Muscle of back (tissue), 13 donors: Measurements from ENCODE around the gene N4BP2. TPM values are rescaled to one million over a fixed set of nuclear protein-coding genes. Genes with fewer than 3 reads are reported as not detected.
A peak's percentile ranks its signal among the peaks of the same experiment; 100 is the strongest.
"Not testable (repeated sequence)": the region's sequence is repeated elsewhere in the genome, so short reads cannot be mapped to it uniquely, and the experiment has no call there.

Source experiments
- DNase-seq, 3 donors: peaks; one replicate each; pipeline versions ENCODE4 v3.0.0 to v3.0.0-alpha.2; 2013
- long read RNA-seq, 9 donors: transcript quantifications; one replicate each; lab custom pipeline, GENCODE V29; 2026
- polyA plus RNA-seq, 10 donors: library from polyadenylated mRNA; unstranded; fragments of 120-200 nt; gene quantifications; one replicate each; pipeline ENCODE4 v1.2.1, GENCODE V29; 2013; ENCODE audit not compliant: insufficient read length in 10 of 10

The N4BP2 gene
- 10 to 100 TPM in 9 of 10 donors, 1 to 10 TPM in 1; 9.5 to 16.6 (median 13.5) TPM for polyA plus RNA-seq
- long read RNA-seq, donor 1: 0 reads
- long read RNA-seq, donor 2: 0 reads
- long read RNA-seq, donor 3: 0 reads
- long read RNA-seq, donor 4, partial matches to known transcripts: 0 of 1 reads
- long read RNA-seq, donor 4, other reads (novel, unspliced or antisense): 0 of 1 reads
- long read RNA-seq, donor 5: 0 reads
- long read RNA-seq, donor 6: 0 reads
- long read RNA-seq, donor 7, full-length matches to known transcripts: 1 of 1 reads
- long read RNA-seq, donor 7, partial matches to known transcripts: 0 of 1 reads
- long read RNA-seq, donor 7, other reads (novel, unspliced or antisense): 0 of 1 reads
- long read RNA-seq, donor 8: 0 reads
- long read RNA-seq, donor 9: 0 reads

- peak; percentile 85 to 94 (median 90) for DNase-seq
Measured at GRCh38 chr4:40056716-40057585, at the start of gene N4BP2. TSS of gene N4BP2 (plus strand) at chr4:40056850. CDS start at chr4:40097341, 40,491 bp downstream.

GRCh38 chr4:40016007-40016406 is 40.6 kb upstream of the N4BP2 start:
- DNase-seq: no peak

- DNase-seq: no peak
Measured at GRCh38 chr4:40020221-40020620, 36.4 kb upstream of the N4BP2 start.

GRCh38 chr4:40021116-40021515 is 35.5 kb upstream of the N4BP2 start:
- not testable (repeated sequence) for DNase-seq

- DNase-seq: not testable (repeated sequence)
Measured at GRCh38 chr4:40024049-40024448, 32.6 kb upstream of the N4BP2 start.

GRCh38 chr4:40032785-40033184 is 23.9 kb upstream of the N4BP2 start:
- no peak for DNase-seq

- DNase-seq: no peak
Measured at GRCh38 chr4:40033613-40034012, 23.0 kb upstream of the N4BP2 start.

- peak in 1 of 3 donors; percentile 10 for DNase-seq
Measured at GRCh38 chr4:40038977-40039376, 17.7 kb upstream of the N4BP2 start.

- no peak for DNase-seq
Measured at GRCh38 chr4:40040908-40041307, 15.7 kb upstream of the N4BP2 start.

- no peak for DNase-seq
Measured at GRCh38 chr4:40043786-40044185, 12.9 kb upstream of the N4BP2 start.

- peak; percentile 19 to 39 (median 38) for DNase-seq
Measured at GRCh38 chr4:40046311-40046980, 10.2 kb upstream of the N4BP2 start.

- DNase-seq: no peak
Measured at GRCh38 chr4:40053161-40053560, 3.5 kb upstream of the N4BP2 start.

GRCh38 chr4:40055511-40055862 is 1.2 kb upstream of the N4BP2 start:
- no peak for DNase-seq

GRCh38 chr4:40055863-40056715 is 561 bp upstream of the N4BP2 start:
- peak; percentile 76 to 96 (median 82) for DNase-seq

- DNase-seq: peak; percentile 88 to 95 (median 94)
Measured at GRCh38 chr4:40057586-40058091, 989 bp downstream of the N4BP2 start.

- DNase-seq: peak in 1 of 3 donors; percentile 55
Measured at GRCh38 chr4:40058121-40058520, 1.5 kb downstream of the N4BP2 start.

- peak in 2 of 3 donors; percentile 5 to 16 for DNase-seq
Measured at GRCh38 chr4:40058854-40059253, 2.2 kb downstream of the N4BP2 start.

GRCh38 chr4:40059362-40059761 is 2.7 kb downstream of the N4BP2 start:
- no peak for DNase-seq

- DNase-seq: no peak
Measured at GRCh38 chr4:40065010-40065409, 8.4 kb downstream of the N4BP2 start.

- no peak for DNase-seq
Measured at GRCh38 chr4:40066651-40067050, 10.0 kb downstream of the N4BP2 start.

GRCh38 chr4:40070387-40070786 is 13.7 kb downstream of the N4BP2 start:
- no peak for DNase-seq
